ENCODE measurements around the gene MAL.

GRCh38 chr2:95039363-95039762, 13.9 kb downstream of the MAL start:
- TF ChIP-seq CTCF (conservative IDR thresholded peaks at IDR 0.05) (no peak), ZFX (IDR thresholded peaks at IDR 0.05) (no peak)

Measured in C4-2B (cell line).